Measurements from ENCODE around the gene PCYT2.

PCYT2 gene

DNA sequence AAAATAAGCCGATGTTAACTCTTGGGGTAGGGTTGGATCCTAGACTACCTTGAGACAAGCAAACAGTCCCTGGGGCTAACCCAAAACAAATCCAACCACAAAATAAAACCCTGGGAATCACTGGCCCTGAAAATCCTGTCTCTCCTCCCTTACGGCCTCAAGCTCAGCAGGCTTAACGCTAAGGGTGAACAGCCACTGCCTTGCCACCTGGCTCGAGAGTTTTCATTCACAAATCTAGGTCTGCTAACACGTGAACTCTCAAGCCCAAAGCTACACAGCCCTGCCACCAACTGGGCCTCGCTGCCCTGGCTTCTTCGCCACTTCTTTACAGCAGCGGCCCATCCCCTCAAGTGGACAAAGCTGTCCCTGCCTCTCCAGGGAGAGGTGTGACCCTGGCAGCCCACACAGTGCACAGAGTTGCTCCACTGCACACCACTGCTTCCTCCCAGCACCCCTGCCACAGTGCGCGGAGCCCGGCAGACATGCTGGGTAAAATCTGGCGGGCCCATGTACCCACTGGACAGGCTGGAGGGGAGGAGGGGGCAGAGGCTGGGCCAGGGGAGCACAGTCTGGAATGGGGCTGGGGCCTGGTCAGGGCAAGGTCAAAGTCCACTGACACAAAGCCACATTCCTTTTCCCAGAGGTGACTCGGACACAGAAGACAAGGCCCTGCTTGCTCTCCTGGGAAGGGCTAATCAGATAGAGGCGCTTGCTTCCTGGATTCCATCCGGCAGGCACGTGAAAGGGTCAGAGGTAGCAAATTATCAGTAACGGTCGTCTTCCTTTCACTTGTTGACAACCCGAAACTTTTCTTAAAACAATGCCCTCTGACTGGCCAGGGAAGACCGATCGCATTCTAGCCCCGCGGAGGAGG is 996 bp downstream of the PCYT2 start:
- H3K27me3 ChIP-seq, result peaks cover 4% of the 10 kb centered on the region
- TF ChIP-seq, protein P1, sequence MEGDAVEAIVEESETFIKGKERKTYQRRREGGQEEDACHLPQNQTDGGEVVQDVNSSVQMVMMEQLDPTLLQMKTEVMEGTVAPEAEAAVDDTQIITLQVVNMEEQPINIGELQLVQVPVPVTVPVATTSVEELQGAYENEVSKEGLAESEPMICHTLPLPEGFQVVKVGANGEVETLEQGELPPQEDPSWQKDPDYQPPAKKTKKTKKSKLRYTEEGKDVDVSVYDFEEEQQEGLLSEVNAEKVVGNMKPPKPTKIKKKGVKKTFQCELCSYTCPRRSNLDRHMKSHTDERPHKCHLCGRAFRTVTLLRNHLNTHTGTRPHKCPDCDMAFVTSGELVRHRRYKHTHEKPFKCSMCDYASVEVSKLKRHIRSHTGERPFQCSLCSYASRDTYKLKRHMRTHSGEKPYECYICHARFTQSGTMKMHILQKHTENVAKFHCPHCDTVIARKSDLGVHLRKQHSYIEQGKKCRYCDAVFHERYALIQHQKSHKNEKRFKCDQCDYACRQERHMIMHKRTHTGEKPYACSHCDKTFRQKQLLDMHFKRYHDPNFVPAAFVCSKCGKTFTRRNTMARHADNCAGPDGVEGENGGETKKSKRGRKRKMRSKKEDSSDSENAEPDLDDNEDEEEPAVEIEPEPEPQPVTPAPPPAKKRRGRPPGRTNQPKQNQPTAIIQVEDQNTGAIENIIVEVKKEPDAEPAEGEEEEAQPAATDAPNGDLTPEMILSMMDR (IDR thresholded peaks at IDR 0.05), result no peak
- H3K9me3 ChIP-seq, result no peaks in the 10 kb centered on the region
- peaks cover 19 to 23% of the 10 kb centered on the region in 2 experiments for H3K4me1 ChIP-seq (ENCODE audit: control insufficient read depth in 1 of 2, insufficient read depth in 1 of 2, low read depth in 1 of 2, low read length in 1 of 2)
- H3K36me3 ChIP-seq, result peaks cover 36% of the 10 kb centered on the region
- H3K27ac ChIP-seq, result peak overlapping the region; percentile 36
- peak overlapping the region; percentile 70 to 76 for H3K4me3 ChIP-seq (ENCODE audit: low read depth in 1 of 2, low read length in 1 of 2)

DNA sequence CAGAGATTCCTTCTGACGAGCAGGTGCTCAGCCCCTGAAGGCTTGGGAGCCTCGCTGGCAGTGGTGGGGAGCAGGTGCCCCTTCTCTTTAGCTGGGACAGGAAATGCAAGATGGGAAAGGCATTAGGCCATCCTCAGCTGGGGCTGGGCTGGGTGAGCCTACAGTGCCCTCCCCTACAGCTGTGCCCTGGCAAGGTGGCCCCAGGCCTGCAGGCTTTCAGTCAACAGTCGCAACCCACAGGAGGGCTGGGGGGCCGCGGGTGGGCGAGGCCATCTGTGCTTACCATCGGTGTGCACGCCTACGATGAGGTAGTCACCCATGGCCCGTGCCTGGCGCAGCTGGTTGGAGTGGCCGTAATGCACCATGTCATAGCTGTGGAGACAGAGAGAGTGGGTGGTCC is 2.0 kb downstream of the PCYT2 start:
- no peak overlapping the region for H3K27ac ChIP-seq
- H3K27me3 ChIP-seq, result peaks cover 4% of the 10 kb centered on the region
- peaks cover 29% of the 10 kb centered on the region for H3K36me3 ChIP-seq
- peaks cover 19 to 23% of the 10 kb centered on the region in 2 experiments for H3K4me1 ChIP-seq (ENCODE audit: control insufficient read depth in 1 of 2, insufficient read depth in 1 of 2, low read depth in 1 of 2, low read length in 1 of 2)
- TF ChIP-seq, protein P1 (IDR thresholded peaks at IDR 0.05), result no peak
- H3K4me3 ChIP-seq (ENCODE audit: low read depth in 1 of 2, low read length in 1 of 2), result no peak overlapping the region
- no peaks in the 10 kb centered on the region for H3K9me3 ChIP-seq

DNA sequence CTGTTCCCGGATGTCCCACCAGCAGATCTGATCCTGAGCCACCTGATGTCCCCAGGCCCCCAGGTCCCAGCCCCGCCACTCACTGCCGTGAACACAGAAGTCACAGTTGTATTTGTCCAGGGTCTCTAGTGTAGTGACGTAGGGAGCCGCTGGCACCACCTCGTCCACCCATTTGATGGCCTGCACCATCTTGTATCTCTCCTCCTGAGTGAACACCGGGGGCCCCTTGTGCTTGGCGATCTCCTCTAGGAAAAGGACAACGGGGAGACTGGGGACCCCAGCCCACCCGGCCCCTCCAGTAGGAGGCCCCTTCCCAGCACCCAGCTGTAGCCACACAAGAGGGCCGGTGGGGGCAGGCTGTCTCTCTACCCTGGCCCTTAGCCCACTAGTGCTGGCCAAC is 2.4 kb downstream of the PCYT2 start:
- H3K4me1 ChIP-seq (ENCODE audit: control insufficient read depth in 1 of 2, insufficient read depth in 1 of 2, low read depth in 1 of 2, low read length in 1 of 2), result peaks cover 19 to 23% of the 10 kb centered on the region in 2 experiments
- H3K9me3 ChIP-seq, result no peaks in the 10 kb centered on the region
- H3K36me3 ChIP-seq, result peaks cover 29% of the 10 kb centered on the region
- no peak overlapping the region for H3K27ac ChIP-seq
- H3K27me3 ChIP-seq, result peaks cover 6% of the 10 kb centered on the region
- H3K4me3 ChIP-seq (ENCODE audit: low read depth in 1 of 2, low read length in 1 of 2), result no peak overlapping the region
- TF ChIP-seq, protein P1 (IDR thresholded peaks at IDR 0.05), result no peak

DNA sequence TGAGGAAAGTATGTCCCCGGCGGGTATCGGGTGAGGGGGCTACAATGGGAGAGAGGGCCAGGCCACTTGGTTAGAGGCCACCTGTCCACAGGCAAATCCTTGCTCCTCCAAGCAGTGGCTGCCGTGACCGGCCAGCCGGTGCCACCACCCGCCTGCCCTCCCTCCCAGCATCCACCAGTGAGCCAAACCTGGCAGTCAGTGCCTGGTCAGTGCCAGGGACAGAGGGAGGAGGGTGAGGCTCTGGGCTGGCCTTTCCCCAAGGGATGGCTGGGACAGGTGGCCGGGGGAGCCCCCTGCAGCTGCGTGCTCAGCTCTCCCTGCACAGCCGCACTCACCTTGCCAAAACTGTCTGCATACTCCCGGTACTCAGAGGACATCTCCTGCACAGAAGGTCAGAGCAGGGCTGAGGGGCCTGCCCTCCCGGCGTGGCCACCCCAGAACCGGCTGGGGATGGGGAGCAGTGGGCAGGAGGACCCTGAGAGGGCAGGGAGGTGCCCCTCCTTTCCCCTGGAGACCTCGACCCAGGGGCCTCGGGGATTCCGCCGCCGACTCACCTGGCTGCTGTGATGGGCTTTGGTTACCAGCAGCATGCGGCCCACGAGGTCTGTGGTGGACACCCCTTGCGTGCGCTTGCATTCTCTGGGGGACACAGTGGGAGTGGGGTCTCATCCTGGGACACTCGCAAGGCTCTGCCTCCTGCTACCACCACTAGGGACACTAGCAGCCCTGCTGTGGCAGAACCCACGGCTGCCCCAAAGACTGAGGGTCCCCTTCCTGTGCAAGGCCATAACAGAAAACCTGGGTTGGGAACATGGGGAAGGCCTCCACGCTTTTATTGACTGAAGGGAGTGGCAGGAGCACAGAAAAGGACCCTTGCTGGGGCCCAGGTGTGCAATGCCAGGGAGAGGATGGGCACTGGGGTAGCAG is 3.7 kb downstream of the PCYT2 start:
- H3K4me1 ChIP-seq (ENCODE audit: control insufficient read depth in 1 of 2, insufficient read depth in 1 of 2, low read depth in 1 of 2, low read length in 1 of 2), result peaks cover 20 to 23% of the 10 kb centered on the region in 2 experiments
- TF ChIP-seq, protein P1 (IDR thresholded peaks at IDR 0.05), result no peak
- no peak overlapping the region for H3K4me3 ChIP-seq (ENCODE audit: low read depth in 1 of 2, low read length in 1 of 2)
- H3K9me3 ChIP-seq, result no peaks in the 10 kb centered on the region
- H3K27ac ChIP-seq, result no peak overlapping the region
- peaks cover 19% of the 10 kb centered on the region for H3K27me3 ChIP-seq
- peaks cover 20% of the 10 kb centered on the region for H3K36me3 ChIP-seq

DNA sequence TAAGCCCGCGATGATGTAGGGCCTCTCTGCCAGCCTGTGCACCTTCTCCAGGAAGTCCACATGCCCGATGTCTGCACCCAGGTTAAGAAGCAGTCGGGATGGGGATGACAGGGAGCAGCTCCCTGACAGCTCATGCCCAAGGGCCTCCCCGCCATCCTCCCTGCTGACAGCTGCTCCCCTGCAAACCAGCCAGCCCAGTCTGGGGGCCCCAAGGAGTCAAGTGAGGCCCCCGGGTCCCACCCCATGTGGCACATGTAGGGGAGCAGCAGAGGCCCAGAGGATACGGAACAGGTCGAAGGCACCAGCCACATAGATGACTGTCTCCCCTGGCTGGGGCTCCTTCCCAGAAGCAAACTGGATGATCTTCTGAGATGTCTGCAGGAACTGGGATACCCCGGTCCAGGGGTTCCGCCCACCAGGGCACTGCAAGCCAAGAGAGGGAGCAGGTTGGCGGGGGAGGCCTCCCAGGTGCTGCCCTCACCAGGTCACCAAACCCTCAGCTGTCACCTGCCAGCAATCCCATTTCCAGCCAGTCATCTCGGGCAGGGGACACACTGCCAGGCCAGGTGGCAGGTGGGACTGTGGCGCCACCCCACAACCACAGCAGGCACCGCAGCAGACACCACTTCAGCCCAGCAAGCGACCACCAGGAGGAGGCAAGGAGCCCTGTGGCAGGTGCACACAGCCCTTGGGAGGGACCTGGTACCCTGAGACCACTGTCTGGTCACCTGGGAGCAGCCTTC is 4.6 kb downstream of the PCYT2 start:
- no peak overlapping the region for H3K27ac ChIP-seq
- peaks cover 11% of the 10 kb centered on the region for H3K36me3 ChIP-seq
- no peak overlapping the region for H3K4me3 ChIP-seq (ENCODE audit: low read depth in 1 of 2, low read length in 1 of 2)
- TF ChIP-seq, protein P1 (IDR thresholded peaks at IDR 0.05), result no peak
- H3K9me3 ChIP-seq, result no peaks in the 10 kb centered on the region
- peaks cover 27% of the 10 kb centered on the region for H3K27me3 ChIP-seq
- H3K4me1 ChIP-seq (ENCODE audit: control insufficient read depth in 1 of 2, insufficient read depth in 1 of 2, low read depth in 1 of 2, low read length in 1 of 2), result peaks cover 22 to 24% of the 10 kb centered on the region in 2 experiments
